HG02981 (cell line): ENCODE measurements around the gene TLDC2.

Experiments used
- ATAC-seq: cut with Tn5 transposase; IDR thresholded peaks from one replicate; pipeline ENCODE4 v1.9.1; 2021; ENCODE audit warnings: mild to moderate bottlenecking, moderate library complexity; ENCODE audit not compliant: unreplicated experiment

The TLDC2 gene

DNA sequence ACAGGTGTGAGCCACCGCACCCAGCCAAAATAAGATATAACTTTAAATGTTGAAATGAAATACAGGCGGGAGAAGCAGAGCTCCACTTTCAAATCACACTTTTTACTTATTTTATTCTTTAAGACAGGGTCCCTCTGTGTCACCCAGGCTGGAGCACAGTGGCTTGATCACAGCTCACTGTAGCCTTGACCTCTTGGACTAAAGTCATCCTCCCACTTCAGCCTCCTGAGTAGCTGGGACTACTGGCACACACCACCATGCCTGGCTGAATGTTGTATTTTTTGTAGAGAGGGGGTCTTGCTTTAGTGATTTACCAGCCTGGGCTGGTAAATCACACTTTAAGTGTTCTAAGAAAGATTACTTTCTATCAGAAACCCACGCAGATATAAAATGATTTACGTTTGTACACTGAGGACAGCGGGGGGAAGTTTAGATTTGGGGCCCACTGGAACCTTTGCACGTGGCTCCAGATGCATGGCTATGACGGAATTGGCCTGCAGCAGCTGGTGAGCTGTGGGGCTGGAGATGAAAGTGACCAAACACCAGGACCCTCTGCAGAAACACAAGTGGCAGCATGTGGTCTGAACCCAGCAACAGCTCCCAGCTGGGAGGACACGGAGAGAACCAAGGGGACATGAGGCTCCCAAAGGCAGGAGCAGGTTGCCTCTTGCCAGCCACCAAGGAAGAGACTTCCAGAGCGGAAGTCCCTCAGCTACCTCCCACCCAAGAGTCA is 26.4 kb upstream of the TLDC2 start:
- no peak for ATAC-seq

DNA sequence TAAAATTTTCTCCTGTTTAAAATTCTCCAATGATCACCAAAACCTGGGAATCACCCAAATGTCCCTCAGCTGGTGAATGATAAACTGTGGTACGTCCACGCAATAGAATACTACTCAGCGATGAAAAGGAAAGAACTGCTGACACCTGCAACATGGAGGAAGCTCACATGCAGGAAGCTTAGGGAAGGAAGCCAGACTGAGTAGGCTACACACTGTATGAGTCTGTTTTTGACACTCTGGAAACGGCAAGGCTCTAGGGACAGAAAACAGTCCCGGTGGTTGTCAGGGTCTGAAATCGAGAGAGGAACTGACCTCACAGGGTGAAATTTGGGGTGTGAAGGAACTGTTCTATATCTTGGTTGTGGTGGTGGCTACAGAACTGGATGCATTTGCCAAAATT is 25.2 kb upstream of the TLDC2 start:
- ATAC-seq, result no peak

GRCh38 chr20:36851490-36851889 is 24.4 kb upstream of the TLDC2 start:
- no peak for ATAC-seq

- ATAC-seq, result no peak
These were observed 23.8 kb upstream of the TLDC2 start for GRCh38 chr20:36852187-36852586.

- ATAC-seq, result no peak
These were observed 21.3 kb upstream of the TLDC2 start for GRCh38 chr20:36854348-36855240.

GRCh38 chr20:36855241-36855657 is 20.7 kb upstream of the TLDC2 start:
- ATAC-seq, result no peak

GRCh38 chr20:36856195-36856594 is 19.7 kb upstream of the TLDC2 start:
- no peak for ATAC-seq

GRCh38 chr20:36856691-36857635 is 19.0 kb upstream of the TLDC2 start:
- no peak for ATAC-seq

DNA sequence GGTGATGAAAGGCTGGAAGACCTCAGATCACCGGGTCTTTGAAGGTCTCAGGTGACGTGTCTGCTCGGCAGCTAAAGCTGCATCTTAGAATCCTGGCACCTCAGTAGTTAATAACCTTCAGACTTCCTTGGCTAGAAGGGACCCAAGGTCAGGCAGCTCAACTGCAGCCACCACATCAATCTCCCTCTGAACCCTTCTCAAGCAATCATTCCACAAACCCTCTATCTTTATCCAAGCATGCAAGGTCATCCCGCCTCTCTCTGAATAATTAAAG is 16.7 kb upstream of the TLDC2 start:
- no peak for ATAC-seq

GRCh38 chr20:36859700-36860330 is 16.1 kb upstream of the TLDC2 start:
- no peak for ATAC-seq

GRCh38 chr20:36860339-36860738 is 15.6 kb upstream of the TLDC2 start:
- no peak for ATAC-seq

DNA sequence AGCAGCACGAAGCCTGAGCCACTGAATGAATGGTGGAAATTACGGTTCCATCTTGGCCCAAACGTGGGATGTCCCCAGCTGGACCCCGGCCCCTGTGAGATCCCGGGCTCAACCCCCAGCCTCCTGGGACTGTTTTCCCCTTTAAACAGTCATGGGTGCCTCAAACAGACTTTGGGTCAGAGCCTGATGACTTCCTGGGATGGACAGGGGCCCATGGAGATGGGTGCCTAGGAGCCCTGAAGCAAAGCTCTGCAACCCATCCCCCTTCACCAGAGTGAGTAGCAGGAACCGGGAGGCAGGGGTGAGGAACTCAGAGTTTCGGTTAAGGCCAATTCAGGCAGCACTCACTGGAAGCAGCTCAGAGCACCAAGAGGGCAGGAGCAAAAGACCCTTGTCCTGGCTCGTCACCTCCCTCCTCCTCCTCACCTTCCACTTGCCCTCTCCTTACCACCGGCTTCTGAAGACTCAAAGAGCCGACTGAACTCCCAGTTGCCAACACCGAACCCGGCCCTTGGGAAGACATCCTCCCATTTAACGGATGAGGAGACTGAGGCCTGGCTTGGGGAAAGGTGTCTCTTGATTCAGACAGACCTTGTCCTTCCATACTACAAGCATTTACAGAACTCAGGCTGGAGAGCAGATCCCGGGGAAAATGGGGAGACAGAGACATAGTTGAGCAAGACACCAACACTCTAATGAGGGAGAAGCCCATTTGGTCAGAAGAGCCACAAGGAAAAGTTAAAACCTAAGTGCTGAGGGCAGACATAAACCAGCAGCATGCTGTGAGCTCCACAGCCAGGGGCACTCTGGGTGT is 14.9 kb upstream of the TLDC2 start:
- ATAC-seq, result no peak

DNA sequence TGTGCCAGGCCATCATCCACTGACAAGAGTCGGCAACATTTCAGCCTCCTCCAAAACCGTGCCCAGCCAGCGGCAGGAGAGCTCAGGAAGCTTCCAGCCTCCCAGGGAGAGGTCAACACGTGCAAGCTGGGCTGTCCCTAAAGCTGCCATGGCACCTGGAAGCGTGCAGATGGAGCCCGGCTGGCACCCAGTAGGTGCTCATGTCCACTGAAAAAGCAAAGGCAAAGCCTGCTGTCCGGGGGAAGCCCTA is 14.4 kb upstream of the TLDC2 start:
- no peak for ATAC-seq

- ATAC-seq, result no peak
These were observed 13.8 kb upstream of the TLDC2 start for GRCh38 chr20:36861875-36862801.

GRCh38 chr20:36862857-36863668 is 12.9 kb upstream of the TLDC2 start:
- ATAC-seq, result peak; percentile 42

GRCh38 chr20:36865076-36865860 is 10.7 kb upstream of the TLDC2 start:
- no peak for ATAC-seq

- ATAC-seq, result no peak
These were observed 10.1 kb upstream of the TLDC2 start for GRCh38 chr20:36865861-36866149.

DNA sequence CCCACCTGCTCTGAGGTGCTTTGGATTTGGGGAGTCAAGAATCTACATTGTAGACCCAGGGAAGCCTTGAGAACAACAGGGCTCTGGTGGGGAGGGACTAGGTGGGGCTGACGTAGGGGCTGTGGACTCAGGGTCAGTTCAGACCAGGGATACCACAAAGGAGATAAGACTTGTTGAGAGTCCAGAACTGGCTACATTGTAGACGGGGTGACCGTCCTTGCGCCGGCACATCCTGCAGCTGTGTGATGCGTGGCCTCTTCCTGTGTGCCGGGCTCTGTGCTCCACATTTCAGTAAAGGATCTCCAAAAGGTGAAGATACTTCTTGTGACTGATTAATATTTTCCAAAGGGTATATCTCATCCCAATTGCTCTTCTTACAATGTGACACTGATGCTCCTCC is 9.8 kb upstream of the TLDC2 start:
- ATAC-seq, result no peak
